OCI-LY1 (cell line): ENCODE measurements around the gene ALX4.

Experiments used
- EZH2 ChIP-seq: fragments of 200-600 bp; sonication (generic), shearing (Covaris generic); IDR thresholded peaks from 2 replicates; pipeline ENCODE4 v1.8.0; 2017; ENCODE audit warnings: borderline replicate concordance, mixed run types, mild to moderate bottlenecking, antibody characterized with exemption, low read length, moderate library complexity, mixed read lengths
- TF ChIP-seq, protein P1 (sequence below): fragments of 200-600 bp; sonication (generic), shearing (Covaris generic); IDR thresholded peaks from 2 replicates; pipeline ENCODE4 v1.5.1; 2017; ENCODE audit warnings: mild to moderate bottlenecking, antibody characterized with exemption, low read length, moderate library complexity, mixed read lengths

DNA sequence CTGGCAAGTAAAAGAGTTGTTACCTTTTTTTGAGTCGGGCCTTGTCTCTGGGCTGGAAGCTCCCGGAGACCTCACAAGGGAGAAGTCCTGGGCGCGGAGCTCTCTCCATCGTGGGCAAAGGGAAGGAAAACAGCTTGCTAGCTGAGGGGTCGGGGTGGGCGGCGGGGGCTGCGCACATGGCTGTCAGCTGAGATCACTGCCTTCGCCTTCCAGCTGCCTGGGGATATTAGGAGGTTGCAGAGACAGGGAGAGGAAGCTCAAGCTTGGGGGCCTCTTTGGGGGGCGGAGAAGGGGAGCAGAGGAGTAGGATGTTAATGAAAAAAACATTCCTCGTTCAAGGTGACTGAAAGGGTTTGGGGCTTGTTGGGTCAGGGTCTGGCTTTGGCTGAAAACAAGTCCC is 49.2 kb upstream of the ALX4 start:
- TF ChIP-seq, protein P1, sequence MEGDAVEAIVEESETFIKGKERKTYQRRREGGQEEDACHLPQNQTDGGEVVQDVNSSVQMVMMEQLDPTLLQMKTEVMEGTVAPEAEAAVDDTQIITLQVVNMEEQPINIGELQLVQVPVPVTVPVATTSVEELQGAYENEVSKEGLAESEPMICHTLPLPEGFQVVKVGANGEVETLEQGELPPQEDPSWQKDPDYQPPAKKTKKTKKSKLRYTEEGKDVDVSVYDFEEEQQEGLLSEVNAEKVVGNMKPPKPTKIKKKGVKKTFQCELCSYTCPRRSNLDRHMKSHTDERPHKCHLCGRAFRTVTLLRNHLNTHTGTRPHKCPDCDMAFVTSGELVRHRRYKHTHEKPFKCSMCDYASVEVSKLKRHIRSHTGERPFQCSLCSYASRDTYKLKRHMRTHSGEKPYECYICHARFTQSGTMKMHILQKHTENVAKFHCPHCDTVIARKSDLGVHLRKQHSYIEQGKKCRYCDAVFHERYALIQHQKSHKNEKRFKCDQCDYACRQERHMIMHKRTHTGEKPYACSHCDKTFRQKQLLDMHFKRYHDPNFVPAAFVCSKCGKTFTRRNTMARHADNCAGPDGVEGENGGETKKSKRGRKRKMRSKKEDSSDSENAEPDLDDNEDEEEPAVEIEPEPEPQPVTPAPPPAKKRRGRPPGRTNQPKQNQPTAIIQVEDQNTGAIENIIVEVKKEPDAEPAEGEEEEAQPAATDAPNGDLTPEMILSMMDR = no peak
- TF ChIP-seq EZH2 = no peak
